ENCODE data around the gene FNDC3A. TPM values are rescaled to one million over a fixed set of nuclear protein-coding genes. Genes with fewer than 3 reads are reported as not detected.
A peak's percentile ranks its signal among the peaks of the same experiment; 100 is the strongest.

FNDC3A gene
- total and polyA plus RNA-seq, 4 experiments from 2014 or later, result 4.6 to 44.4 (median 28.1) TPM

DNA sequence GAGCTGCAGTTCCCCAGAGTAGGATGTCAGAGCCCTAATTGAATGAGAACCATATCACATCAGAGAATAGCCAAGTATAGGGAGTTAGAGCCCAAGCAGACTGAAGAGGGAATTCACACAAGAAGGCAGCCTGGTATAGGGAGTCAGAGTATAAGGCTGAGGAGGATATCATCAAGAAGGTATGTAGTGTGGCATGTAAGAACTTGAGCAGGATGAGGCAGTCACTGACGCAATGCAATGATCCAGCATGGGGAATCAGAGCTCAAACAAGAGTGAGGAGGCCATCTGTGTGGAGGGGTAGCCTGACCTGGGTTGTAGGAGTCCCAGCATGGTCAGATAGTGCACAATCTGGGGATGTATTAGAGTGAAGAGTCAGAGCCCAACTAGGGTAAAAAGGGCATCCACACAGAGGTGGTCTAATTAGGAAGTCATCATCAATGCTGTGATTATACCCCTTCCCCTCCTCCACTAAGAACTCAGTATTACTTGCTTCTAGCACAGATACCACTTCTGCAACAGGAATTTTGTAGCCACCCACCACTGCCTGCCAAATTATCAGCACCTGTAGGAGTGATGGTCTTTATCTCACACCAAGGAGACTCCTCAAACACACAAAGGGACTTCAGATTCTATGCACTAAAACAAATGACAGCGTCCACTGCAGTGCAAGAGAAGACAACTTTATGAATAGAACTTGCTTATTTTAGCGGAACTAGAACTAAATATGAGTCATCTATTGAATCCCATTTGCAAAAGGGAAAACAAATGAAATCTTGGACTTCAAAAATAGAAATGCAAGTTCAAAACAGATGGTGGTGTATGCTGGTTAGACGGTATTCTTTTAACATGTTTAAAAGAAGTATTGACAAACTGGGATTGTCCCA is 107.2 kb downstream of the FNDC3A start:
- Mint-ChIP-seq H3K4me1 (peaks cover 0 to 15% (median 13%) of the 10 kb centered on the region in 4 donors), H3K27me3 (no peaks in the 10 kb centered on the region), H3K36me3 (peaks cover 32 to 43% of the 10 kb centered on the region in 2 donors), H3K27ac (no peak overlapping the region), H3K4me3 (no peak overlapping the region), H3K9me3 (no peaks in the 10 kb centered on the region)
- H3K27ac ChIP-seq (ENCODE audit: low read depth, low read length), result no peak overlapping the region
- ChIA-PET CTCF (ENCODE audit: partially characterized antibody) (interaction anchor here (0.9 kb wide), 1 partner anchor 12 kb away, joined by 3 read pairs; no protein-coding TSS in a partner anchor), POLR2A (ENCODE audit: partially characterized antibody) (no interaction called here)
- intact Hi-C loops (cut with micrococcal nuclease), result no loop called here
- no peaks in the 10 kb centered on the region for H3K4me1 ChIP-seq (ENCODE audit: insufficient read depth, low read length)
- no peaks in the 10 kb centered on the region for H3K9me3 ChIP-seq (ENCODE audit: control insufficient read depth in 1 of 2, low read length in 2 of 2)
- no peak for DNase-seq
- no peaks in the 10 kb centered on the region for H3K27me3 ChIP-seq (ENCODE audit: insufficient read depth, low read length)
- H3K4me3 ChIP-seq (ENCODE audit: low read length in 2 of 2), result no peak overlapping the region
- H3K36me3 ChIP-seq (ENCODE audit: insufficient read depth, low read length), result no peaks in the 10 kb centered on the region

DNA sequence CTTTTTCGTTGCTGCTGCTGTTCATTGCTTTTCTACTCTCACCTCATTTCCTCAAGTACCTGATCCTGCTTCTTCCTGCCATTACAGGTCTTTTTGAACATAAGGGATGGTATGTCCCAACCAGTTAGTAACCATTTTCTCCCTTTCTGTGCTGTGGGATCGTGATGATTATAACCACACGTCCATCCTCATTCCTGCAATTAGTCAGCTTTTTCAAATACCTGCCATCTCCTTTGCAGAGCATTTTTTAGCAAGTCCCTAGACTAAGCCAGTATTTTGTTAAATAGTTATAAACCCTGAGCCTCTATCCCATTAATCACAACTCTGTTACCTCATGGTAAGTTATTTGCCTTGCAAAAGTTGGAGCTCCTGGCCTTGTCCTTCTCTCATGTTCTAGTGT is 109.2 kb downstream of the FNDC3A start:
- no peaks in the 10 kb centered on the region for H3K27me3 Mint-ChIP-seq
- H3K36me3 Mint-ChIP-seq, result peaks cover 24 to 43% of the 10 kb centered on the region in 2 donors
- no peak for DNase-seq
- H3K9me3 Mint-ChIP-seq, result peaks cover 0 to 2% (median 0%) of the 10 kb centered on the region in 8 donors
- Histone ChIP-seq H3K4me1 (ENCODE audit: insufficient read depth, low read length) (no peaks in the 10 kb centered on the region), H3K27me3 (ENCODE audit: insufficient read depth, low read length) (no peaks in the 10 kb centered on the region), H3K36me3 (ENCODE audit: insufficient read depth, low read length) (no peaks in the 10 kb centered on the region), H3K4me3 (ENCODE audit: low read length in 2 of 2) (no peak overlapping the region), H3K9me3 (ENCODE audit: control insufficient read depth in 1 of 2, low read length in 2 of 2) (no peaks in the 10 kb centered on the region), H3K27ac (ENCODE audit: low read depth, low read length) (no peak overlapping the region)
- ChIA-PET CTCF (ENCODE audit: partially characterized antibody) (interaction anchor here (0.6 kb wide), 1 partner anchor 64 kb away, joined by 3 read pairs; no protein-coding TSS in a partner anchor), POLR2A (ENCODE audit: partially characterized antibody) (no interaction called here)
- H3K4me1 Mint-ChIP-seq, result peaks cover 0 to 15% (median 9%) of the 10 kb centered on the region in 4 donors
- H3K4me3 Mint-ChIP-seq, result no peak overlapping the region
- H3K27ac Mint-ChIP-seq, result peak overlapping the region in 1 of 7 donors; percentile 26
- intact Hi-C loops (cut with micrococcal nuclease), result no loop called here

DNA sequence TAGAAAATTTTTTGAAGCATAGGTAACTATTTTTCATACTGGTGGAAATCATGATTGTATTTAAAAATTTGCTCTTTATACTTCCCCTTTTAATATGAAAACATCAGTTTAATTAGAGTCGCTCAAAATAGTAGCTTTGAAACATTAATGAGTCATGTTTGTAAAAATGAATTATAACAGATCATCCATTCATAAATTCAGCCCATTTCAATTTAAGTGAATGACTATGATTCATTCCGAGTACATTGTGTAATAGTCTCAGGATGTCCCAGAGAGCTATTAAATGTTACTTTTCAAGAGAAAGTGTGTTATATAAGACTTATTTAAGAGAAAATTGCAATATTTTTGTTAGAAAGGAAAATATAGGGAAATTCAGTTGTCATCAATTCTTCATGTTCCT is 111.0 kb downstream of the FNDC3A start:
- no peaks in the 10 kb centered on the region for H3K36me3 ChIP-seq (ENCODE audit: insufficient read depth, low read length)
- no peak overlapping the region for H3K4me3 Mint-ChIP-seq
- no peak overlapping the region for H3K27ac Mint-ChIP-seq
- peaks cover 24 to 39% of the 10 kb centered on the region in 2 donors for H3K36me3 Mint-ChIP-seq
- H3K27me3 Mint-ChIP-seq, result no peaks in the 10 kb centered on the region
- no peak overlapping the region for H3K27ac ChIP-seq (ENCODE audit: low read depth, low read length)
- H3K4me1 Mint-ChIP-seq, result peaks cover 0 to 15% (median 9%) of the 10 kb centered on the region in 4 donors
- no peak overlapping the region for H3K4me3 ChIP-seq (ENCODE audit: low read length in 2 of 2)
- no peak for DNase-seq
- ChIA-PET POLR2A (ENCODE audit: partially characterized antibody) (no interaction called here), CTCF (ENCODE audit: partially characterized antibody) (no interaction called here)
- no peaks in the 10 kb centered on the region for H3K4me1 ChIP-seq (ENCODE audit: insufficient read depth, low read length)
- intact Hi-C loops (cut with micrococcal nuclease), result no loop called here
- H3K9me3 Mint-ChIP-seq, result peaks cover 0 to 2% (median 0%) of the 10 kb centered on the region in 8 donors
- H3K27me3 ChIP-seq (ENCODE audit: insufficient read depth, low read length), result no peaks in the 10 kb centered on the region
- H3K9me3 ChIP-seq (ENCODE audit: control insufficient read depth in 1 of 2, low read length in 2 of 2), result no peaks in the 10 kb centered on the region

DNA sequence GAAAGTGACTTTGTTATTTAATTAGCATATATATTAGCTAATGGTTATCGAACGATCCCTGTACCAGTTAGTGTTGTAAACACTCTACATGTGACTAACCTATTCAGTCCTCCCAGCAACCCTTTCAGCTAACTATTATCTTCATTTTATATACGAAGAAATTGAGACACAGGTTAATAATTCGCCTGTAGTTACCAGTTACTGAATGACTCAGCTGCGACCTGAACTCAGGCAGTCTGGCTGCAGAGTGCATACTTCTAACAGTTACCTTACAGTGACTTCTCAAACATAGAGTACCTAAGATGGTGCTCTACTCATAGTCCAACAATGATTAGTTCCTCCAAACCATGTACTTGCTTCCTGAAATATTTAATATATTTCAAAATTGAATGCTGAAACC is 117.7 kb downstream of the FNDC3A start:
- intact Hi-C loops (cut with micrococcal nuclease), result no loop called here
- H3K27me3 Mint-ChIP-seq, result no peaks in the 10 kb centered on the region
- H3K9me3 Mint-ChIP-seq, result peaks cover 0 to 2% (median 0%) of the 10 kb centered on the region in 8 donors
- no peaks in the 10 kb centered on the region for H3K4me1 ChIP-seq (ENCODE audit: insufficient read depth, low read length)
- peaks cover 3 to 12% (median 6%) of the 10 kb centered on the region in 4 donors for H3K4me1 Mint-ChIP-seq
- H3K36me3 ChIP-seq (ENCODE audit: insufficient read depth, low read length), result no peaks in the 10 kb centered on the region
- no peak for DNase-seq
- no peaks in the 10 kb centered on the region for H3K9me3 ChIP-seq (ENCODE audit: control insufficient read depth in 1 of 2, low read length in 2 of 2)
- H3K4me3 Mint-ChIP-seq, result no peak overlapping the region
- H3K4me3 ChIP-seq (ENCODE audit: low read length in 2 of 2), result no peak overlapping the region
- no peaks in the 10 kb centered on the region for H3K27me3 ChIP-seq (ENCODE audit: insufficient read depth, low read length)
- CTCF ChIA-PET (ENCODE audit: partially characterized antibody), result no interaction called here
- no peak overlapping the region for H3K27ac Mint-ChIP-seq
- peaks cover 9 to 28% of the 10 kb centered on the region in 2 donors for H3K36me3 Mint-ChIP-seq
- H3K27ac ChIP-seq (ENCODE audit: low read depth, low read length), result no peak overlapping the region
- POLR2A ChIA-PET (ENCODE audit: partially characterized antibody), result no interaction called here

DNA sequence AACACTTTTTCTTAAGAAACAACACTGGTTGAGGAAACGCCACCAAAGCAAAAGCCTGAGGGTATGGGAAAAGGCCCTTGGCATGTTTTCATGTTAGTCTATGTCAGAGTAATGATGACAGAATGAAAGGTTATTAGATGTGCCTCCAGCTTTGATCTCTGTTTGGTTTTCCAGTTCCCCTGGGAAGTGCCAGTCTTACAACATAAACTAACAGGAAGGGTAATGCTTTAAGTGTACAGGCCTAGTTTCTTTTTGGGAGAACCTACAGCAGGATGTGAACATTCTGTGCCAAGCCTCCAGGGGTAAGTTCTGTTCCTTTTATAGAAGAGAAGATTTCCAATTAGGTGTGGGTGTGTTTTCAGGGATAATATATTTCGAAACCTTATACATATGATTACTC is 121.7 kb downstream of the FNDC3A start:
- peak overlapping the region in 4 of 7 donors; percentile 32 to 84 (median 44) for H3K27ac Mint-ChIP-seq
- Histone ChIP-seq H3K4me1 (ENCODE audit: insufficient read depth, low read length) (no peaks in the 10 kb centered on the region), H3K9me3 (ENCODE audit: control insufficient read depth in 1 of 2, low read length in 2 of 2) (no peaks in the 10 kb centered on the region), H3K27ac (ENCODE audit: low read depth, low read length) (no peak overlapping the region), H3K36me3 (ENCODE audit: insufficient read depth, low read length) (no peaks in the 10 kb centered on the region), H3K4me3 (ENCODE audit: low read length in 2 of 2) (no peak overlapping the region), H3K27me3 (ENCODE audit: insufficient read depth, low read length) (no peaks in the 10 kb centered on the region)
- peaks cover 1 to 7% of the 10 kb centered on the region in 2 donors for H3K36me3 Mint-ChIP-seq
- POLR2A ChIA-PET (ENCODE audit: partially characterized antibody), result interaction anchor here (1.1 kb wide), 1 partner anchor 13 kb away, joined by 3 read pairs; no protein-coding TSS in a partner anchor
- intact Hi-C loops (cut with micrococcal nuclease), result no loop called here
- H3K4me3 Mint-ChIP-seq, result no peak overlapping the region
- peaks cover 6 to 17% (median 11%) of the 10 kb centered on the region in 4 donors for H3K4me1 Mint-ChIP-seq
- CTCF ChIA-PET (ENCODE audit: partially characterized antibody), result no interaction called here
- H3K9me3 Mint-ChIP-seq, result no peaks in the 10 kb centered on the region
- H3K27me3 Mint-ChIP-seq, result no peaks in the 10 kb centered on the region
- DNase-seq, result no peak

DNA sequence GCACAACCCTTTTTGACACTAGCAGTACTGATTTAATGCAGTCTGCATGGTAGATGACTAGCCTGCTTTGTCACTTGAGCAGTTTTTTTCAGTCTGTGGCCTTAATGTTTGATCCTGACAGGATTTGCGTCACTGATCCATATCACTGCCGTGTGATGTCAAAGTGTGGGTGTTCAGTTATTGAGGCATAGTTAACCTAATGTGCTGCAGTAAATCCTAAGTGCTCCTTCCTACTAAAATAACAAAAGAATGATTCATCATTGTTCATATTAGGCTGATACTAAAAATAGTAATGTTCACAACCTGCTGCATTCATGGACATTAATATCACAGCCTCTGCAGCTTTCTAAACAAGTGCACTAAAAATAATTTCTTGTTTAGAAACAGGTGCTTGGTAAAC is 122.5 kb downstream of the FNDC3A start:
- H3K27ac ChIP-seq (ENCODE audit: low read depth, low read length), result no peak overlapping the region
- H3K36me3 ChIP-seq (ENCODE audit: insufficient read depth, low read length), result no peaks in the 10 kb centered on the region
- intact Hi-C loops (cut with micrococcal nuclease), result no loop called here
- Mint-ChIP-seq H3K9me3 (no peaks in the 10 kb centered on the region), H3K4me3 (no peak overlapping the region), H3K27ac (peak overlapping the region in 1 of 7 donors; percentile 37), H3K27me3 (no peaks in the 10 kb centered on the region), H3K4me1 (peaks cover 6 to 16% (median 10%) of the 10 kb centered on the region in 4 donors), H3K36me3 (peaks cover 0 to 1% of the 10 kb centered on the region in 2 donors)
- DNase-seq, result peak in 2 of 5 donors; percentile 12 to 25
- H3K9me3 ChIP-seq (ENCODE audit: control insufficient read depth in 1 of 2, low read length in 2 of 2), result no peaks in the 10 kb centered on the region
- no peak overlapping the region for H3K4me3 ChIP-seq (ENCODE audit: low read length in 2 of 2)
- POLR2A ChIA-PET (ENCODE audit: partially characterized antibody), result no interaction called here
- CTCF ChIA-PET (ENCODE audit: partially characterized antibody), result interaction anchor here (1.7 kb wide), 1 partner anchor 181 kb away, joined by 6 read pairs; no protein-coding TSS in a partner anchor
- no peaks in the 10 kb centered on the region for H3K4me1 ChIP-seq (ENCODE audit: insufficient read depth, low read length)
- H3K27me3 ChIP-seq (ENCODE audit: insufficient read depth, low read length), result no peaks in the 10 kb centered on the region

DNA sequence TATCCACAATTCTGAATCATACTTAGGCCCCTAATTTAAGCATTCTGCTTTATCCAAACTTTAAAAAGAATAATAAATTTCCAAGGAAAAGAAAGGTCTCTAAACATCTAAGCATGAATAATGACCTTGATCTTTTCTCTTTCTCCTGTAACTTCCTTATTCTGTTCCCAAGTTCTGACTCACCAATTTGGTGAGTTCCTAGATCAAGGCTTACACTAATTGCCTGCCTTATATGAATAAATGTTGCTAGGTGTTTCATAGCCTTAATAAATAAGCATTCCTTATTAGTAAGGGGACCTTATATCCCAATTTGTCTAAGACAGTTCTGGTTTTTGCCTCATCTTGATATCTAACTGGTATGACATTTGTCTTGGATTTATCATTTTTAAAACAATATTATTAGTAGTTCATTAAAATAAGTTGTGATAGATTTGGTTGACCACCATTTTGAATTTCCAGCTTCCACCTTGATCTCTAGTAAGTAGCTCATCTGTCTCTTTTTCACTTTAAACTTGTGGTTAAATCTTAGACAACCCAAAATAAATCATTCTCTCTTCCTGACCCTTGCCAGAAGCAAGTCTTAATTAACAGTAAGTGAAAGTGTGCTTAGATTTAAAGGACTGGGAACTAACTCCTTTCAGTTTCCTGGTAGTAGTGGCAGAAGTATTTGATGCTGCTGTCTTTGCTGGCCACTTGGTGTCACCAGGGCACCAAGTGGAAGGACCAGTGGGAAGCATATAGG is 123.2 kb downstream of the FNDC3A start:
- Histone ChIP-seq H3K9me3 (ENCODE audit: control insufficient read depth in 1 of 2, low read length in 2 of 2) (no peaks in the 10 kb centered on the region), H3K4me3 (ENCODE audit: low read length in 2 of 2) (no peak overlapping the region), H3K4me1 (ENCODE audit: insufficient read depth, low read length) (no peaks in the 10 kb centered on the region), H3K27ac (ENCODE audit: low read depth, low read length) (no peak overlapping the region), H3K27me3 (ENCODE audit: insufficient read depth, low read length) (no peaks in the 10 kb centered on the region), H3K36me3 (ENCODE audit: insufficient read depth, low read length) (no peaks in the 10 kb centered on the region)
- H3K4me1 Mint-ChIP-seq, result peaks cover 6 to 18% (median 12%) of the 10 kb centered on the region in 4 donors
- H3K36me3 Mint-ChIP-seq, result peaks cover 0 to 1% of the 10 kb centered on the region in 2 donors
- H3K4me3 Mint-ChIP-seq, result no peak overlapping the region
- H3K9me3 Mint-ChIP-seq, result no peaks in the 10 kb centered on the region
- H3K27ac Mint-ChIP-seq, result peak overlapping the region in 1 of 7 donors; percentile 27
- ChIA-PET CTCF (ENCODE audit: partially characterized antibody) (interaction anchor here (0.8 to 1.7 kb wide), 6 partner anchors 12 to 183 kb away, joined by 3 to 6 read pairs (median 4); no protein-coding TSS in a partner anchor), POLR2A (ENCODE audit: partially characterized antibody) (no interaction called here)
- intact Hi-C loops (cut with micrococcal nuclease), result no loop called here
- no peaks in the 10 kb centered on the region for H3K27me3 Mint-ChIP-seq
- peak in 1 of 5 donors; percentile 2 for DNase-seq

All from CD4-positive, alpha-beta memory T cell (primary cell).